GM21515 (cell line): Measurements from ENCODE around the gene BAZ1B.

Experiments
- ATAC-seq: cut with Tn5 transposase; IDR thresholded peaks from one replicate; pipeline ENCODE4 v1.9.1; 2021; ENCODE audit not compliant: unreplicated experiment

BAZ1B gene

GRCh38 chr7:73391396-73391795 is 130.7 kb downstream of the BAZ1B start:
- ATAC-seq = no peak
